Fibroblast of skin of right biceps (primary cell): ENCODE results near the gene IRAK3.
"Not testable (repeated sequence)": the region's sequence is repeated elsewhere in the genome, so short reads cannot be mapped to it uniquely, and the experiment has no call there.

Source experiments
- DNase-seq: peaks from one replicate; pipeline ENCODE4 v3.0.0-alpha.2; 2013

IRAK3 gene

DNA sequence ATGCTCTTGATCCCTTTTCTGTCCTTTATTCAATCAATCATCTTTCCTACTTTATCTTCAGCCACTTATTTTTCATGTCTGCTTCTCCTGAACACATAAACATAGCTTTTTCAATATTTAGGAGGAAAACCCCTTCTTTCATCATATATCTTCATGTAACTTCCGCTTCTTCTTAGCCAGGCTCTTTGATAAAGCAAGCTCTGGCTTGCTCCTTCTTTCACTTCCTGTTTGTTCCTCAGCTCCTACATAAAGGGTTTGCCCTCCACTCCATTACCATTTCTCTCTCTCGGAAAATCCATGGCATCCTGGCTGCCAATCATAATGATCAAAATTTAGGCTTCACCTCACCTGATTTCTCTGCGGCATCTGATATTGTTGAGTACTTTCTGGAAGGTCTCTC, 79.5 kb downstream of the IRAK3 start:
- DNase-seq, result no peak

DNA sequence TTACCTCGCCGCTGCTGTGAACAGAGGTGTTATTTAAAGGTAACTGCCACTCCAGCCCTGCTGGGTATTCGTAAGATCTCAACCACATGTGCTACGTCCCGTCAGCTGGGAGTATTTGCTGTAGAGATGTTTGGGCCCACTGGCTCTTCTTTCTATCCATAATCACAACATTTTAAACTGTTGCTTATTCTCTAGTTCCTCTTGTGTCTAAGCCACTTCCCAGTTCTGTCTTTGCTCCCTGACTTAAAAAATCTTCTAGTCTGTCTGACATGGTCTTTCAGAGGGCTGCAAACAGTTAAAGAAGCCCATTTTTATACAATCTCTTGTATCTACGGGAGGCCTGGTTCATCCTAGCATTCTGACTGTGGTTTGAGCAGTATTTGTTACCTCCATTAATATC, 80.1 kb downstream of the IRAK3 start:
- no peak for DNase-seq

DNA sequence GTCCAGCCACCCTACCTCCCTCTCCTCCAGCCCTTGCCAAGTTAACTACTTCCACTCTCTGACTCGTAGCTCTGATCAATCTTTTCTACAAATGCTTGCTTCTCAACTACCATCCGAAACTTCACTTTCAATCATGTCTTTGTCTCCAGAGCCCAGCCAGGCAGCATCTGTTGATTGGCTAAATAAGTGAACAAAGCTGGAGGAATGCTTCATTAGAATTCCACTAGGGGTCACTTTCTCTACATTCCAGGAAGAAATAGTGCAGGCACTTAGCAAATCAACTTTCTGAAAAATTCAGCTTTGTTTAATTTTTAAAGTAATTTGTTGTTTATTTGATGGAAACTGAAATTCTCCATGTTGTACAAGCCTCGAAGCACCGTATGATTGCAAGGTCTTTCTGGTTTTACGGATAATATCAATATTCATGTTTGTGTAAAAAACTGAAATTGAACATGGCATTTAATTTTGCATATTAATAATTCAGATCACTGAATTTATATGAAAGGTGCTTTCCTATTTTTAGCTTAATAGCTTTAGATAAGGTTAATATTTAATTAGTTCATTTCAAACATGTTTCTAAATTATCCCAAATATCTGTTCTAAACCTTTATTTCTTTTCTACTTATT, 80.9 kb downstream of the IRAK3 start:
- peak; percentile 60 for DNase-seq

DNA sequence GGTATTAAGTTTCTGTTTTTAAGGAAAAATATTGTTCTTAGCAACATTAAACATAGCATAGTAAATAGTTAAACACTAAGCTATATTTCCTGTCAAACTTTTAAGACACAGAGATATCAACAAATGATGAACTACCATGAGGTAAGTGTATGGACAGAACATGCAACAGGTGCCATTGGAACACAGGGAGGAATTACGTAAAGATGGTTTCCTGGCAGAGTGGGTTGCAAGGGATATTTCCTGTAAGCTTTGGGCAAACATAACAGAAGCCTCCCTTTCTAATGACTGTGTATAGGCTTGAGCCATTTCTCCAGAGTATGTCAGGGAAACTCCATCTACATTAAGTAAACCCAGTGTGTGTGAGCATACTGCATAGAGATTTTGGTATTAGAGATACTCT, 81.6 kb downstream of the IRAK3 start:
- DNase-seq, result no peak

DNA sequence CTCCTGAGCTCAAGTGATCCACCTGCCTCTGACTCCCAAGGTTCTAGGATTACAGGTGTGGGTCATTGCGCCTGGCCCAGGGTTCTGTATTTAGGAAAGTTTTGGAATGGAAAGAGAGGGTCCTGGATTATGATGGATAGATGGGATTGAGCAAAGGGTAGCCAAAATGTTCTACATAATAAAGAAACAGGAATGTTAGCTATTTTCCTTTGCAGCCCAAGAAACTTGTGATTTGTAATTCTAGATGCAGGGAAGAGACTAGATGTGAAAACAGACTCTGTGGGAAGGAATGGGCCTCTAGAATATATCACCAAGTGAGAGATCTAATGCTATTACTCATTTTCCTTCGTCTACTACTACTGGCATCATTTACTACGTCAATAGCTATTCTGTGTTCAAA, 83.6 kb downstream of the IRAK3 start:
- DNase-seq, result no peak

DNA sequence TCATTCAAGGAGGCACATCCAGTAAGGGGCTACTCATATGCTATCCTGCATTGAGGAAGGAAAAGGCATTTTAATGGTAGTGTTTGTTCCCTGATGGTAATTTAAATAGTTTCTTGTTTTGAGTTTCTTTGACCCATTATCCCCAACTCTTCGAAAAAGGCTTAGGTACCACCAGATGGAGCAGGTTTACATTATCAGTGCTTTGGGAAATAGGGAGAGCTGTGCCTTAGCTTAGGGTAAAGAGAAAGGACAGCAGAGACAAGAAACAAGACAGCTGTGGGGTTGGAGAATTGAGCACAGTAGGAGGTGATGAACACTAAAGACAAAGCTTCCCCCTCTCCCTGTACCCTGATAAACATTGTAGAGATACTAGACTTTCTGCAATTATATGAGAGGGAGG, 84.1 kb downstream of the IRAK3 start:
- DNase-seq, result no peak

DNA sequence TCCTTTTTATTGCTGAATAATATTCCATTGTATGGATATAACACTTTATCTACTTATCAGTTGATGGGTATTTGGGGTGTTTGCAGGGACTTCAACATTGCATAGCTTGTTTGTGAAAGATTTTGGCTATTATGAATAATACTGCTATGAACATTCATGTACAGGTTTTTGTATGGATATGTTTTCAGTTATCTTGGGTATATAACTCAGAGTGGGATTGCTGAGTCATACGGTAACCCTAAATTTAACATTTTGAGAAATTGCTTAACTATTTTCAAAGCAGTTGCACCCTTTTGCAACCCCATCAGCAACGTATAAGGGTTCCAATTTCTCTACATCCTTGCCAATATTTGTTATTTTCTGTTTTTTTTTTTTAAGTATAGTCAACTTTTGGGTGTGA, 86.0 kb downstream of the IRAK3 start:
- no peak for DNase-seq

DNA sequence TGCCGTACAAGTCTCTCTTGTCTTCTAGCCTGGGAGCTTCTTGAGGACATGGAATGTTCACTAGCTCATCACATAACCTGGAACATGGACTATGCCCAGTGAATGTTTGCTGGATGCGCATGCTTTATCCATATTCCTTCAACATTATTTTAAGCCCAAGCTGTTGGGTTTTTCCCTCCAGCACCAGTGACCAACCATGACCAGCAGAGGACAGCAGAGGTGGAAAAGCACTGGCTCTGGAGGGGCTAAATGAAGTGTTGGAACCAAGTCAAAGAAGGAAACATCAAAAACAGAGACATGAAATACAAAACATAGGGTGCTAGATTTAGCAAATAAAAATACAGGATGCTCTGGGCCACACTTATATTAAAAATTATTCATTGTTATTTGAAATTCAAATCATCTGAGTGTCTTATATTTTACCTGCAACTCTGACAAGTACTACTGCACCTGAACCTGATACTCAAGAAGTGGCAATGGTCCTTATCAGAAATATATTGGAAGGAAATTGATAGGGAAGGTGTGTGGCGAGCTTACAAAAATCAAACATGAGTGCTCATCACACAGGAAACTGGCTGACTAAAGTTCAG, 90.2 kb downstream of the IRAK3 start:
- peak; percentile 19 for DNase-seq

DNA sequence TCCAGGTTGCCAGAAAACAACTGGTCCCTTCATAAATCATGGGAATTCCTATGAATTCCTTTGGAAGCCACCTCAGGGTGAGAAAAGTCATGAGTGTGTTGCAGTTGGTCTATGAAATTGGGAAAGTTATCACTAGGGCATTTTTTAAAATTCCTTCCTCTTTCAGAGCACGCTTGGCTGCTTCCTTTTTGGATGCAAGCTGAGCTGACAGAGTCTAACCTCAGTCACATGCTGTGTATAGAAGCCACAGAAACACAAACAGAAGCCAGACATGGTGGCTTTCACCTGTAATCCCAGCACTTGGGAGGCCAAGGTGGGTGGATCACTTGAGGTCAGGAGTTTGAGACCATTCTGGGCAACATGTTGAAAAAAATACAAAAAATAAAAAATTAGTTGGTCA, 91.5 kb downstream of the IRAK3 start:
- DNase-seq, result no peak

DNA sequence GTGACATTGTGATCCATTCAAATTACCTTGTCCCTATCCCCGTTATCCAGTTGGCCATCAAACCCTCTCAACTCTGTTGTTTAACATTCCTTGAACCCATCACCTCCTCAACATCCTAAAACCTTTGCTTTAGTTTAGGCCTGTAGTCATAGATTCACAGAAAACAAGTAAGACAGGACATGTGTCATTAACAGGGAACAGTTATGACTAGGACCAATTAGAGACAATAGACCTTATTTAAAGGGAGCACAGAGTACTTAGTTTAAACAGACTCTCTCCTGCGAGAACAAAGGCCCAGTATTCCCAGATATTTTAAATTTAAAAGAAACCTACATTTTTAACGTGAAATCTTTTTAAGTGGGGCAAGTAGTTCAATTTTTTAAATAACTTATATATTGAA, 93.2 kb downstream of the IRAK3 start:
- no peak for DNase-seq

DNA sequence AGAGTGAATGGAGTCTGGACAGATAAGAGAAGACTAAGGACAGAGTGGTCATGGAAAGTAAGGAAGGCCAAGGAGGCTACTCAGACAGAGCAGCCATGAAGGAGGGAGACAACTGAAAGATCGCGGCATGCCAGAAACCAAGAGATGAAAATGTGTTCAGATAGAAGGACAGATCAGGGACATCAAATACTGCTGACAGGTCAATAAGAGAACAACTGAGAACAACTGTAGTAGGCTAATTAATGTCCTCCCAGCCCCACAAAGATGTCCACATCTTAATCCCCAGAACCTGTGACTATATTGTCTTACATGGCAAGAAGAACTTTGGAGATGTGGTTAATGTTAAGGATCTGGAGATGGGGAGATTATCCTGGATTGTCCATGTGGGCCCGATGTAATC, 98.3 kb downstream of the IRAK3 start:
- no peak for DNase-seq

DNA sequence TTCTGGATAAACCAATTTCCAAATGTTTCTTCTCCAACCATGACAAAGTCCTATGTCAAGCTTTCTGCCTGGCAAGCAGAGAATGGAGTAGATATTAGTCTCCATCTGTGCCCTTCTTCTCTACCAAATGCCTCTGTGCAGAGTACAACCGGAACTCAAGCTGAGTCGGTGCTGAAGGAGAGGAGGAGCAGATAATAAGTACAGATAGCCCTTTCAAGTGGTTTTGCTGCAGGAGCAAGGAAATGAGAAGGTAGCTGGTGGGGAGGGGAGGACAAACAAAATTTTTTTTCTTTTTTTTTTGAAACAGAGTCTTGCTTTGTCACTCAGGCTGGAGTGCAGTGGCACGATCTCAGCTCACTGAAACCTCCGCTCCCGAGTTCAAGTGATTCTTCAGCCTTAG, 99.1 kb downstream of the IRAK3 start:
- no peak for DNase-seq

DNA sequence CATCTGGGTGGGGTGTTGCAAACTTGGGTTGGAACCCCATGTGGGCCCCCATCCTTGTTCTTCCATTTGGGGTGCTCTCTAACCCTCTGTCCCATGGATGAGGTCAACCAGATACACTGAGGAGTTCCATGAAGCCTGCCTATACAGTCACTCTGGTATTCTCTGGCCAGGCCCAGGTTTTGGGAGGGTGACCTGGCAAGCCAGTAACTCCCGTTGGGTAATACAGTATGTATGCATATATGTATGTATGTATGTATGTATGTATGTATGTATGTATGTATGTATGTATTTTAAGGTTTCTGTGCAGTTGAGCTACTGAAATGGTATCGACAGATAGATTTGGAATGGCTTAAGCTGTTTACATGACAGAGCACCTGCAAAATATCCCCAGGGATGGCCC, 100.5 kb downstream of the IRAK3 start:
- no peak for DNase-seq

DNA sequence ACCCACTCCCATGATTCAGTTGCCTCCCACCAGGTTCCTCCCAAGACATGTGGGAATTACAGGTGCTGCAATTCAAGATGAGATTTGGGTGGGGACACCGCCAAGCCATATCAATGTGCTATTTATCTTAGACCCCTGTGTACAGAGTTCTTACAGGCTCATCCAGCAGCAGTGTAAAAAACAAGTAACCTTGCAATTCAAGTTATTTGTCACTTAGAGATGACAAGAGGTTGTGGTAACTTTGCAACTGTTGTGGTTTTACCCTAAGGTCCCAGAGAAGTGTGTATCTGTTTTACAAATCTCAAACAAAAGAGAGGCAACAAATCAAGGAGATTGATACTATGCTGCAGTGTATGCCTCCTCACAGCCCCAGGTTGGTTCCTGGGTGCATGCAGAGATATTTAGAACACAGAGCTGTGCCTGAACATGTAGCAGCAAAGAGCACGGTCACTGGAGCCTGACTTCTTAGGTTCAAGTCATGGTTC, 101.7 kb downstream of the IRAK3 start:
- no peak for DNase-seq

DNA sequence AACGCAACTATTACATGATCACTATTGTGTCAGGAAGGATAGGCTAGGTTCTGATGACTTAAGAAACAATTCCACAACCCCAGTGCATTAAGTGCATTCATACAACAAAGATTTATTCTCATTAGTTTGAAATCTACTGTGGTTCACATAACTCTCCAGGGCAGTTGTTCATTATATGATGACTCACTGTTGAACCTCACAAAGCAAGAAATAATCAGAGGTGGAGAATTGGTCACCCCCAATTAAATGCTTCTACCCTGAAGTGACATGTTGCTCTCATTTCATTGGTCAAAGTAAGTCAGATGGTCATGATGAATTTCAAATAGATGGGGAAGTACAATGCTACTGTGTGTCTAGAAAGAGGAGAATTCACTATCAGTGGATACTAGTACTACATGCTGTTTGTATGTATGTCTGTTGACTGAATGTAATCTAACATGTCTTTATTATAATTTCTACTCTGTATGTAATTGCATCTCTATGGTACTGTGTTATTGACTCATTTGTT, 107.2 kb downstream of the IRAK3 start:
- peak; percentile 17 for DNase-seq

DNA sequence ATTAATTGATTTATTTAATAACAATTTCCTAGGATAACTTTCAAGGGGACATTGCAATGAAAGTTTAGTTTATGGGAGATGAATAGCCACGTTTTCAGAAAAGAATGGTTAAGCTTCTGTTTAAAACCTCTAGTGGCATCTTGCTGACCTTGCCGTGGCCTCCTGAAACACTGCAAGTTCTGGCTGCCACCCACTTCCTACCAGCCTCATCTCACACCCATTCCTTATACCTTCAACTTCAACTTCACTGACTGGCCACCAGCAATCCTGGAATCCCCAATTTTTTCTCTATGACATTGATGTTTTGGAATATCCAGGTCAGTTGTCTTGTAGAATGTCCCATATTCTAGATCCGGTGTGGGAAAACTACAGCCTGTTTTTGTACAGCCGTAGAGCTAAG, 108.1 kb downstream of the IRAK3 start:
- DNase-seq, result no peak

DNA sequence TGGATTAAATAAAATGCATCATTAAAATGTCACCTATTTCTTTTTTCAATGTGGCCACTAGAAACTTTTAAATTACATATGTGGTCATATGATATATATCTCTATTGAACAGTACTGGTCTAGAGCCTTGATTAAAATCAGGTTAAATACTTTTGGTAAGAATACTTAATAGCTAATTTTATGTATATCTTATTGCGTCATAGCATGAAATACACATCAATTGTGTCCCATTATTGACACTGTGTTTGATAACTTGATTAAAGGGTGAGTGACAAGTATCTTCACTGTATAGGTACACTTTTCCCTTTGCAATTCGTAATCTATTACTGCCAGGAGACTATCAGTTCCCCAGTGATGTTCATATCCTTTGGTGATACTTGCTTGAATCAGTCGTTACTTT, 108.9 kb downstream of the IRAK3 start:
- no peak for DNase-seq

DNA sequence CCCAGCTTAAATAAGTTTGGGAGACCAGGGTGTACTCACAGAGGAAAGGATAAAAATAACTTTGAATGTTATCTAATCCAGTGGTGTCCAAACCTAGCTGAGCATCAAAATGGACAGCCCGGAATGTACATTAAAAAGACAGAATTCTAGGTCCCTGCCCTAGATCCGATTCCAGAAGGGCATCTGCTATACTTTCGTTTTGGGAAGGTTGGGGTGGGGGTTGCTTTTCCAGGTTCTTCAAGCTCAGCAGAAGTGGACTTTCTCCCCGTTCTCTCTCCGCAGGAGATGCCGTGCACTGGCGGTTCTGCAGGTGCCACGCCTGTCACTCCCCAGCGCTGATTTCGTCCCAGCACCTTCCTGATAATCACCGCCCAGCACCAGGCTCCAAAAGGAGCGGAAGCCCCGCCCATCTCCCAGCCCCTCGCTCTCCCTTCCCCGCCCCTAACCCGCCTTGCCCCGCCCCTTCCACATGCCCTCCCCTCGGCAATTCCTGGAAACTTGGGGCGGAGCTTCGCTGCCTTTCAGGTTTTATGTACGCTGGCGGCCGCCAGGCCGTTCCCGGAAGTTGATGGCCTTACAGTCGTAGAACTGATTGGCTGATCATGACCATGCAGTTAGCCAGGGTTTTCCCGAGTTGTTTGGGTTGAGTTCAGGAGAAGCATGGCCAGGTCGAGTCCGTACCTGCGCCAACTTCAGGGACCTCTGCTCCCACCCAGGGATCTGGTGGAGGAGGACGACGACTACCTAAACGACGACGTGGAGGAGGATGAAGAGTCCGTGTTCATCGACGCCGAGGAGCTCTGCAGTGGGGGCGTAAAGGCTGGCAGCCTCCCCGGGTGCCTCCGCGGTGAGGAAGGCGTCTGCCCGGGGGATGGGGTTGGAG, 113.2 kb downstream of the IRAK3 start, which contains the start of gene HELB:
HELB (plus strand) TSS at position 550 of the 883 bp plus-strand sequence; CDS start at position 661, 111 bp downstream.
- DNase-seq, result peak; percentile 96

DNA sequence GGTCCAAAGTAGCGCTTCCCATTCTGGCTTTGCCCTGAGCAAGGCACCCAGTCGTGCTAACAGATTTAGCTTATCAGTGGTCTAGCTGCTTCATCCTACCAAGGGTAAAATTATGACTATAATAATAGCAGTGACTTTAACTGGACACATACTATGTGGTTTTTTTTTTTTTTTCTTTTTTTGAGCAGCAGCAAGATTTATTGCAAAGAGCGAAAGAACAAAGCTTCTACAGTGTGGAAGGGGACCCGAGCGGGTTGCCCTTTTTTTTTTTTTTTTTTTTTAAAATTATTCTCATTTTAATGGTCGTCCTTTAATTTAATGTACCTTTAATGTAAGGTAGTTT, 113.8 kb downstream of the IRAK3 start:
- DNase-seq, result no peak

DNA sequence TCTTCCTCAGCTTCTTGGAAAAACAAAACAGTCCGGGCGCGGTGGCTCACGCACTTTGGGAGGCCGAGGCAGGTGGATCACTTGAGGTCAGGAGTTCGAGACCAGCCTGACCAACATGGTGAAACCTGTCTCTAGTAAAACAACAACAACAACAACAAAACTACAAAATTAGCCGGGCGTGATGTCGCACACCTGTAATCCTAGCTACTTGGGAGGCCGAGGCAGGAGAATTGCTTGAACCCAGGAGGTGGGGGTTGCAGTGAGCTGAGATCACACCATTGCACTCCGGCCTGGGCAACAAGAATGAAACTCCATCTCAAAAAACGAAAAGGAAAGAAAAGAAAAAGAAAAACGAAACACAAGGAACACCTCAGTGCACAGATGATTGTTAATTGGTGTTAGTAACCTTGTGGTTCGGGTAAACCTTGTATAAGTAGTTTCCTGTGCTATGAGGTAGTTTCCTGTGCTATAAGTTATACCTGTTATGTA, 114.3 kb downstream of the IRAK3 start:
- DNase-seq, result not testable (repeated sequence)
